K562 treated with DMSO at 1 percent for 12 hours (cell line): Measurements from ENCODE around the gene CDC45. TPM values are rescaled to one million over a fixed set of nuclear protein-coding genes. Genes with fewer than 3 reads are reported as not detected.

Experiments
- total RNA-seq: library from RNA; unstranded; fragments of 300-600 nt; gene quantifications from 2 replicates; pipeline ENCODE4 v1.2.3, GENCODE V29; 2022; ENCODE audit not compliant: insufficient read depth

CDC45 gene
- total RNA-seq = 222 and 287 TPM in 2 replicates

GRCh38 chr22:19479355-19480172 is at the start of gene CDC45:
TSS of gene CDC45 (plus strand) at chr22:19479920. CDS start at chr22:19479969, 49 bp downstream.

GRCh38 chr22:19431649-19432132 is 48.0 kb upstream of the CDC45 start, which contains the start of gene HIRA:
TSS of gene HIRA (minus strand) at chr22:19431733. CDS start at chr22:19431476, 257 bp downstream.

GRCh38 chr22:19432133-19432851 is 47.4 kb upstream of the CDC45 start, which contains the start of gene MRPL40:
TSS of gene MRPL40 (plus strand) at chr22:19432545. CDS start at chr22:19432555, 10 bp downstream.

GRCh38 chr22:19447330-19448075 is 32.2 kb upstream of the CDC45 start, which contains the start of gene C22orf39:
TSS of gene C22orf39 (minus strand) at chr22:19447711. CDS start at chr22:19447688, 23 bp downstream.

GRCh38 chr22:19478901-19479354 is 792 bp upstream of the CDC45 start, which contains the start of gene UFD1:
TSS of gene UFD1 (minus strand) at chr22:19479193. CDS start at chr22:19479085, 108 bp downstream.

GRCh38 chr22:19524170-19525115 is 44.7 kb downstream of the CDC45 start, which contains the start of gene CLDN5:
TSS of gene CLDN5 (minus strand) at chr22:19524410. CDS start at chr22:19524255, 155 bp downstream.

Other genes with a start within 250 kb of the CDC45 start
- 14.4 and 25.9 TPM in 2 replicates for gene CLTCL1, start 188.2 kb upstream of the CDC45 start, total RNA-seq
- gene HIRA, start 48.2 kb upstream of the CDC45 start, total RNA-seq = 58.4 and 108 TPM in 2 replicates
- 116 and 117 TPM in 2 replicates for gene MRPL40, start 47.4 kb upstream of the CDC45 start, total RNA-seq
- 72.9 and 124 TPM in 2 replicates for gene C22orf39, start 32.2 kb upstream of the CDC45 start, total RNA-seq
- 346 and 460 TPM in 2 replicates for gene UFD1, start 727 bp upstream of the CDC45 start, total RNA-seq
- 1.3 TPM in 1 of 2 replicates, not detected in the other for gene CLDN5, start 44.5 kb downstream of the CDC45 start, total RNA-seq
- 32.7 and 62.7 TPM in 2 replicates for gene SEPTIN5, start 234.6 kb downstream of the CDC45 start, total RNA-seq
- 78.3 and 104 TPM in 2 replicates for gene GP1BB, start 243.6 kb downstream of the CDC45 start, total RNA-seq